Esophagus muscularis mucosa (tissue), 3 donors: ENCODE data around the gene HNRNPUL2.

Experiments used
- CTCF ChIP-seq, 3 experiments: fragments of 200-600 bp in 2 of 3; fragments of 450-650 bp in 1 of 3; sonication (generic) in 2 of 3; IDR thresholded peaks; one replicate each; pipeline ENCODE4 v1.5.1; 2017 to 2019; ENCODE audit warnings: antibody characterized with exemption in 3 of 3, mild to moderate bottlenecking in 2 of 3, moderate library complexity in 1 of 3
- POLR2A ChIP-seq: fragments of 450-650 bp; IDR thresholded peaks from one replicate; pipeline ENCODE4 v1.6.1; 2017; ENCODE audit warnings: antibody characterized with exemption, moderate library complexity, mild to moderate bottlenecking, low read depth
- POLR2AphosphoS5 ChIP-seq, 2 donors: sonication (generic); formaldehyde crosslinking; IDR thresholded peaks; one replicate each; pipeline ENCODE4 v1.6.1; 2017; ENCODE audit warnings: antibody characterized with exemption in 2 of 2

- no peak for TF ChIP-seq CTCF (IDR thresholded peaks at IDR 0.05)
- TF ChIP-seq POLR2AphosphoS5 (IDR thresholded peaks at IDR 0.05), result no peak
- no peak for TF ChIP-seq POLR2A
Measured at GRCh38 chr11:62669420-62670161, 57.7 kb downstream of the HNRNPUL2 start.
